Hematopoietic multipotent progenitor cell treated with erythropoietin and hydrocortisone succinate and interleukin-3 and kit ligand, for 15 days (in vitro differentiated cells): ENCODE data around the gene ASPSCR1.

ENCODE experiments used
- DNase-seq: peaks from one replicate; pipeline ENCODE4 v3.0.0-alpha.2; 2015; ENCODE audit warnings: low spot score

ASPSCR1 gene

DNA sequence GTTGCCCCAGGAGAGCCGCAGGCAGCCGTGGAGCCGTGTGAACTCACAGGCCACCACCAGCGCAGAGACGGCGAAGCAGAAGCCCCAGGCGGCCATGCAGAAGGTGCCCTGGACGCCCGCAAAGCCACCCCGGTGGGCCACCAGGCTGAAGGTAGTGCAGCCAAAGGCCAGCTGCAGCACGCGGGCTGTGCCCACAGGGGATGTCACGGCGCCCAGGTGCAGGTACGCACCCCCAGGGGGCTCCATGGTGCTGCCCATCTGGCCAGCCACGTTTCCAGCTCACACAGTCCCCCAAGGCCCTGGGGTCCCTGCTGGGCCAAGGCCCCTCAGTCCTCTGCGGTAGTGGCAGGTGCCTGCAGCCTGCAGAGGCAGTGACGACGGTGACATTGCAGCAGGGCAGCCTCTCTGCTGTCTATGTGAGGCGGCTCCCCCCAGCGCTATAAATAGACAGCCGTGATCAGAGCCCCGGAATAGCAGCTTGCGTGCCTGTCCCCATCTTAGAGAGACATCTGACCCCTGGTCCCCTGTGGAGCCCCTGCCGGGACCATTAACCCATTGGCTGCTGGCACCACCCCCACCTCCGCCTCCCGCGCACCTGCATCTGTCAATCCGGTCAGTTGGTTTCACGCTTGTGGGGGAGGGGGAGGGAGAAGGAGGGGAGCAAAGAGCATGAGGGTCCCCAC lies 35.8 kb upstream of the ASPSCR1 start:
- DNase-seq, result no peak

DNA sequence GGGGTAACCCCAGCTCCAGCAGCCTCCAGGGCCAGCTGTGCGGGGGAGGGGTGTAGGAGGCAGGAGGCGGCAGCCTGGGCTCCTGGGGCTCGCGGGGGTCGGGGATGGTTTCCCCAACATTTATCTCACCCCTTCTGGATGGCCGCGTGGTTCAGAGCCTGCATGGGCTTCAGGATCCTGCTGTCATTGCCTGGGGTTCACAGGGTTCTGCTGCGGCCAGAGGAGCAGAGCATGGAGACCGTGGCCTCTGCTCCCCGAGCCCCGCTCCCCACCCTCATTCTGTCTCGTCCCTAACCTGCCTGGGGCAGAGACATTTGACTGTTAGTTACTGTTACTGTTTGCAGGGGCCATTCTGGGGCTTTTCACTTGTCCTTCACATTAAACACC lies 35.3 kb upstream of the ASPSCR1 start:
- DNase-seq, result no peak

DNA sequence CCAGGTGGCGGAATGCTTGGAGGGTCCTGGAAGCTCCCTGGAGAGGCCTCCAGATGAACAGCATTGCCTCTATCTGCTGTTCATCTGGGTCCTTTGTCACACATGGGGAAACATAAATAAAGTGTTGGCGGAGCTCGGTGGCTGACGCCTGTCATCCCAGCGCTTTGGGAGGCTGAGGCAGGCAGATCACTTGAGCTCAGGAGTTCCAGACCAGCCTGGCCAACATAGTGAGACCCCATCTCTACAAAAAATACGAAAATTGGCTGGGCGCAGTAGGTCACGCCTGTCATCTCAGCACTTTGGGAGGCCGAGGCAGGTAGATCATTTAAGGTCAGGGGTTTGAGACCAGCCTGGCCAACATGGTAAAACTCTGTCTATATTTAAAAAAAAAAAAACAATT lies 32.6 kb upstream of the ASPSCR1 start:
- no peak for DNase-seq

DNA sequence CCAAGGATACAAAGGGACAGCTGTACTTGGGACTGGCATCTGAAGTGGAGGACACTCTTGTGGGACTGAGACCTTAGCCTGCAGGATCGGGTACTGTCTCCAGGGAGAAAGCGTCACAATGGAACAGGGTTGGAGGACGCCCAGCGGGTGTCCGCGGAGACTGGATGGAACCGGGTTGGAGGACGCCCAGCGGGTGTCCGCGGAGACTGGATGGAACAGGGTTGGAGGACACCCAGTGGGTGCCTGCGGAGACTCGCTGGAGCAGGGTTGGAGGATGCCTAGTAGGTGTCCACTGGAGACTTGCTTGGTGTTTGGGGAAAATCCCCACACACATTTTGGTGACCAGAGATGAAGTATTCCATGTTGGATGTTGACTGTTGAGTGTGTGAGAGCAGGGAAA lies 30.2 kb upstream of the ASPSCR1 start, which contains the start of gene MYADML2:
MYADML2 (minus strand) TSS at position 45 of the 400 bp plus-strand sequence. CDS start 5,492 bp downstream, outside the sequence.
- DNase-seq, result no peak

DNA sequence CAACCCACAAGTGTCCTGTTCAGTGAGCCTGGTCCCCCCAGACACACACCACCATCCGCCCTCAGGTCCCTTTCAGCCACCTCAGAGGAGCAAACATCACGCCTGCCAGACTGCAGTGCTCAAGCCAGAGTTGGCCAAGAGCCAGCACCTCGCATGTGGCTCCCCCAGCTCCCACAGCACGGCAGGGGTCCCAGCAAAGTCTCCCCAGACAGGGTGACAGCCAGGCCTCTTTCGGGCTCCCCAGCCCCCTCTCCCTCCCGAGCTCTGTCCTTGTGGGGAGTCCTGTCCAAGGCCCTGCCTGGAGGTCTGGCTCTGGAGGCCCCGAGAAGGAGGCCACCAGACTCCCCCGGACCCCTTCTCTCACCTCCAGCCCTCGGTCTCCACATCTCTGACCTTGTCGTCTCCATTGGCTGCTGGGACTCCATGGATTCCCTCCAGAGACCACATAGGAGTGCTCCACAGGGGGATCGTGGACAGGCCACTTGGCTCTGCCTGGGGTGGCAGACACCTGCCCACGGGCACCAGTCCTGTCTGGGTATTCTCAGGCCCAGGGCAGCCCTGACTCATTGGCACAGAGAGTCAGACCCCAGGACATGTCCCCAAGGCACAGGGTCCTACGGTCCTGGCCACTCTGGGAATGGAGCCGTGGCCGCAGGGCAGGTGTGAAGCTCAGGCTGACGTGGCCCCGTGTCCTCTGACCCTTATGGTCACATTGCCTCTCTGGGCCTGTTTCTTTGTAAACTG lies 28.6 kb upstream of the ASPSCR1 start:
- DNase-seq, result no peak

DNA sequence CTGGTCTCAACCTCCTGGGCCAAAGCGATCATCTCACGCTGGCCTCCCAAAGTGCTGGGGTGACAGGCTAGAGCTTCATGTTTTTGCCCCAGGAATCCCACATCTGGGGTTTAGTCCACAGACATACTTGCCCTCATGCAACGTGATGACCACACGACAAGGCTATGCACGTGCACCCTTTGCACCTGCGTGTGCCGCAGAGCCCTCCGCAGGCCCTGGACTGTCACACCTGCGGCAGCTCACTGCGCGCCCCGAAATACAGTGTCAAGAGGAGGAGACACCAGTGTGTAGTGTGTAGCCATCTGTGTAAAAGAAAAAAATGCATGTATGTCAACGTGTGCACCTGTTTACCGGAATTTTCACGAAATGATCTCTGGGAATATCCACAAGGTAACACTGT lies 26.9 kb upstream of the ASPSCR1 start:
- DNase-seq, result no peak

DNA sequence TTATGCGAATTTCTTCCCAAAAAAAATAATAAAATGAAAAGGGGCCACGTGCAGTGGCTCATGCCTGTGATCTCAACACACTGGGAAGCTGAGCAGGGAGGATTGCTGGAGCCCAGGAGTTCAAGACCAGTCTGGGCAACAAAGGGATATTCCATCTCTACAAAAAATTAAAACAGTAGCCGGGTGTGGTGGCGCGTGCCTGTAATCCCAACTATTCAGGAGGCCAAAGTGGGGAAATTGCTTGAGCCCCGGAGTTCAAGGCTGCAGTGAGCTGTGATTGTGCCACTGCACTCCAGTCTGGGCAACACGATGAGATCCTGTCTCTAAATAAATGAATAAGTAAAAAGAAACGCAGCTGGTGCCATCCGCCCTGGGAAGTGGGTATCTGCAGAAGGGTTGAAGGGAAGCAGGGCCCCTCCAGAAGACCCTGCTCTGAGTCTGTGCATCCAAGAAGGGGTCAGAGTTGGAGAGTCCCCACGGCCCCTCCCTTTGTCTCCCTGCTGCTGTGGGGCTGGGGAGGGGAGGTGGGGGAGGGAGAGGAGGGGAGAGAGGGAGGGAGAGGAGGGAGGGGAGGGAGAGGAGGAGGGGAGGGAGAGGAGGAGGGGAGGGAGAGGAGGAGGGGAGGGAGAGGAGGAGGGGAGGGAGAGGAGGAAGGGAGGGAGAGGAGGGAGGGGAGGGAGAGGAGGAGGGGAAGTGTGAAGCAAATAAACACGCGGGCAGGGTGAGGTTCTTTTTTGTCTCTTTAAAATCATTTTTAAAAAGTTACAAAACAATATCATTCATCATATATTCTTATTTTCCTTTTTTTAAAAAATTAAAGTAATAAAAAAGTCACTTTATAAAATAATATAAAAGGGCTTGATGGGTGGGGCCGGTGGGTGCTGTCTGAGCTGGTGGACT lies 25.4 kb upstream of the ASPSCR1 start:
- no peak for DNase-seq

DNA sequence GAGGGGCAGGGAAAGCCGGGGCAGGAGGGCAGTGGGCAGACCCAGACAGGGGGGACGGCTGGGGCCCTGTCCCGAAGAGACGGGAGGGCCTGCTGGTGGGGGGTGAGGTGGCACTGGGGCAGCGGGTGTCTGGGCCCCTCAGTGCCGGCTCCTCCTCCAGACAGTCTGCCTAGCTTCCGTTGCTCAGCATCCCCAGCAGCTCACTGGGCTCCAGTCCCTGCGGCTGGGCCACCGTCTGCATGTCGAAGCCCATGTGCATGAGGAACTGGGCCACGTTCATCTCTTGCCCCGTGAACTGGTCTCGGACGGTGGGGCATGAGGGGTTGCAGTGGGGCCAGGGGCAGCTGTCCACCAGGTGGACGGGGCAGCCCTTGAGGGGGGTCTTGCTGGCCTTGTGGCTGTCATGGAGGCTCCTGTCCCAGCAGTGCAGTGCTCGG lies 24.6 kb upstream of the ASPSCR1 start:
- DNase-seq, result no peak

DNA sequence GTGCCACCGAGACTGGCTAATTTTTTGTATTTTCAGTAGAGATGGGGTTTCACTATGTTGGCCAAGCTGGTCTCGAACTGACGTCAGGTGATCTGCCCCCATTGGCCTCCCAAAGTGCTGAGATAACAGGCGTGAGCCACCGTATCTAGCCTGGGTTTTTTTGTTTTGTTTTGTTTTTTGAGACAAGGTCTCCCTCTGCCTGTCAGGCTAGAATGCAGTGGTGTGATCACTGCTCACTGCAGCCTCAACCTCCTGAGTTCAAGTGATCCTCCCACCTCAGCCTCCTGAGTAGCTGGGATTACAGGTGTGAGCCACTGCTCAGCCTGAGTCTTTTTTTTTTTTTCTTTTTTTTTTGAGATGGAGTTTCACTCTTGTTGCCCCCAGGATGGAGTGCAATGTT lies 24.0 kb upstream of the ASPSCR1 start:
- DNase-seq, result peak; percentile 44

DNA sequence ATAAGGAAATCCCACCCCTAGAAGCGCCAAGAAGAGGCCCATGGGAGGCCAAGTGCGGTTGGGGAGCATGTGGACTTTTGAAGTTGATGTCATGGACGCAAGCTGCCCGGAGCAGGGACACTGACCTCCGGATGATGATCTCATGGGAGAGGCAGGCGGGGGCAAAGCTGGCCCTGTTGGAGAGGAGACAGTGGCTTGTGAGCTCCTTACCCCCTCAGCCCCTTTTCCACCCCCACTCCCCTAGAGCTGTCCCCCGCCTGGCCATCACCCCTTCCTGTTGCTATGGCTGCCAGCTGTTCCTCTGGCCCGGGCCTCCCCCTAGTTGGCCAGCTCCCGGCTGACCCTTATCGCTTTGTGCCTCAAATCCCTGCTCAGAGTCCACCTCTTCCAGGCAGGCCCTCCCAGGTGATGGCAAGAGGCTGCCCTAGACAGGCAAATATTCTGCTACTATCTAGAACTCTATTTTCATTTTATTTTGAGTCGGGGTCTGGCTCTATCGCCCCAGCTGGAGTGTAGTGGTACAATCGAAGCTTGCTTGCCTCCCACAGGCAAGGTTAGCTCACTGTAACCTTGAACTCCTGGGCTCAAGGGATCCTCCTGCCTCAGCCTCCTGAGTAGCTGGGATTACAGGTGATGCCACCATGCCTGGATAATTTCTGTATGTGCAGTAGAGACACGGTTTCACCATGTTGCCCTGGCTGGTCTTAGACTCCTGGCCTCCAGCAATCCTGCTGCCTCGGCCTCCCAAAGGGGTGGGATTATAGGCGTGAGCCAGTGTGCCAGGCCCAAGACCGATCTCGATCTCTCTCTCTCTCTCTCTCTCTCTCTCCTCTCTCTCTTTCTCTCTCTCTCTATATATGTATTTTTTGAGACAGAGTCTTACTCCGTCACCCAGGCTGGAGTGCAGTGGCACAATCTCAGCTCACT lies 23.0 kb upstream of the ASPSCR1 start:
- DNase-seq, result no peak

DNA sequence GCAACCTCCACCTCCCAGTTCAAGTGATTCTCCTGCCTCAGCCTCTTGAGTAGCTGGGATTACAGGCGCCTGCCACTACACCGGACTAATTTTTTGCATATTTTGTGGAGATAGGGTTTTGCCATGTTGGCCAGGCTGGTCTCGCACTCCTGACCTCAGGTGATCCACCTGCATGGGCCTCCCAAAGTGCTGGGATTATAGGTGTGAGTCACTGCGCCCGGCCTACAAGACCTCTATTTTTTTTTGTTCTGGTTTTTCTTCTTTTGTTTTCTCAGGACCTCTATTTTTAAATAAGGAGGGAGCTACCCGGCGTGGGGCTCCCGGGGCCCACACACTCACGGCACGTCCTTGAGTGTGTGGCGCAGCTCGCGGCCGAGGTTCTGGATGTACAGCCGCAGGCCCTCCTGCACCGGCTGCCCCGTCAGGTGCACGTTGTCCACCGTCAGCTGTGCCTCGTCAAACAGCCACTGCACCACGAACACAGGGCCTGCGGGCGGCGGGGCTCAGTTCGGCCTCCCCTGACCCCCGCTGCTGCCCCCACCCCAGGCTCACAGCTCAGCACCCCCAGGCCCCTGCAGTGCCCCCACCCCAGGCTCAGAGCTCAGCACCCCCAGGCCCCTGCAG lies 22.3 kb upstream of the ASPSCR1 start:
- no peak for DNase-seq

DNA sequence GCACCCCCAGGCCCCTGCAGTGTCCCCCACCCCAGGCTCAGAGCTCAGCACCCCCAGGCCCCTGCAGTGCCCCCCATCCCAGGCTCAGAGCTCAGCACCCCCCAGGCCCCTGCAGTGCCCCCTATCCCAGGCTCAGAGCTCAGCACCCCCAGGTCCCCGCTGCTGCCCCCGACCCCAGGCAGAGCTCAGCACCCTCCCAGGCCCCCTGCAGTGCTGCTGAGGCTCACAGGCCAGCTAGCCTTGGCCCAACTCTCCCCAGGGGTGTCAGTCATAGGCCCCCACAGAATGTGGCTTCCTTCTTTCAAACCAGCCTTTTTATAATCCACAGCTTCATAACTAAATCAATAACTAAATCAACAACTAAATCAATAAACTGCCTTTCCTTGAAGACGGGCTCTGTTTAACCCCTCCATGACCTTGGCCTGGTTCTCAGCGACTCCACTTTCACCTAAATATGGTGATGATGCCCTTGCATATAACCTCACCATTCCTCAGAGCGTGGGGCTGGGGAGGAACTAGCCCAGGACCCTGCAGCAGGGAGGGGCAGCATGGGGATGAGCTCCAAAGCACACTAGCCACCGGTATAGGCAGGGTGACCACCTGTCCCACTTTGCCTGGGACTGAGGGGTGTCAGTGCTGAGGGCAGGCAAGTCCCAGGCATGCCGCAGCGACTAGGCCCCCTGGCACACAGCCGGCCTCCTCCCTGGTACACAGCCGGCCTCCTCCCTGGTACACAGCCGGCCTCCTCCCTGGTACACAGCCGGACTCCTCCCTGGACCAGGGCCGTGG lies 21.5 kb upstream of the ASPSCR1 start:
- DNase-seq, result no peak

DNA sequence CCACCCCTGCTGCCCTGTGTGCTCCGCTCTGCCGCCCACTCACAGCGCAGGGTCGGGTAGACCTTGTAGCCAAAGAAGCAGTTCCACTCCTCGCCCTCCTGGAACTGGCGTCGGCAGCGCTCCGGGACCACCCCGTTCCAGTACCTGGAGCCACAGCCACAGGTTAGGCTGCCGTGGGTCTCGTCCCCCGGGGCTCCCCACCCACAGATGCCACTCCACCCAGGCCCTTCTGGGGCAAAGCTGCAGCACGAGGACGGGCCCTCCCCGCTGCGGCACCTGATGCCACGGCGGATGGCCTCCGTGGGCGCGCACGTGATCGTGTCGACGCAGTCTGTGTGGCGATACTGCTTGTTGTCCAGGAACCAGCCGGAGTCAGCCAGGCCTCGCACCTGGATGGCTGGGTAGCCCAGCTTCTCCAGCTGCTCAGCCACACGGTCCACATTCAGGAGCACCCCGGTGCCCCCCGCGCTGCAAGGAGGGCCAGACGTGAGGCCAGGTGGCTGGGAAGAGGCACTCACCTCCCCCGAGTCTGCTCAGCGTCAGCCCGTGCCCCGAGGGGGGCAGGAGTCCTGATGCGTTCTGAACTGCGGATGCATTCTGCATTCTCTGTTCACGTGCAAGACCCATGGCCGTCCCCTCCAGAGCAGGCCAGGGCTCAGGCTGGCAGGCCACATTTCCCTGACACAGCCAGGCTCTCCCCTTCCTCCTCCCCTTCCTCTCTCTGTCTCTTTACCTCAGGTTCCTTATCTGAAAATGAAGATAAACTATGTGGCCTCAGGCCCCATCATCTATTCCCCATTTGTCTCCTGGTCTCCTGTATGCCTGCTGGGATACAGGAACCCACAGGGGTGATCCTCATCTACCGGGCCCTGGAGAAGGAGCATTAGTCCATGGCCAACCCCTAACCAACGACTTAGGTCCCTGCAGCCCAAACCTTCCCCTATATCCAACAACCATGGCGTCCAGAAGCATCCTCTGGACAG lies 20.5 kb upstream of the ASPSCR1 start:
- DNase-seq, result no peak

DNA sequence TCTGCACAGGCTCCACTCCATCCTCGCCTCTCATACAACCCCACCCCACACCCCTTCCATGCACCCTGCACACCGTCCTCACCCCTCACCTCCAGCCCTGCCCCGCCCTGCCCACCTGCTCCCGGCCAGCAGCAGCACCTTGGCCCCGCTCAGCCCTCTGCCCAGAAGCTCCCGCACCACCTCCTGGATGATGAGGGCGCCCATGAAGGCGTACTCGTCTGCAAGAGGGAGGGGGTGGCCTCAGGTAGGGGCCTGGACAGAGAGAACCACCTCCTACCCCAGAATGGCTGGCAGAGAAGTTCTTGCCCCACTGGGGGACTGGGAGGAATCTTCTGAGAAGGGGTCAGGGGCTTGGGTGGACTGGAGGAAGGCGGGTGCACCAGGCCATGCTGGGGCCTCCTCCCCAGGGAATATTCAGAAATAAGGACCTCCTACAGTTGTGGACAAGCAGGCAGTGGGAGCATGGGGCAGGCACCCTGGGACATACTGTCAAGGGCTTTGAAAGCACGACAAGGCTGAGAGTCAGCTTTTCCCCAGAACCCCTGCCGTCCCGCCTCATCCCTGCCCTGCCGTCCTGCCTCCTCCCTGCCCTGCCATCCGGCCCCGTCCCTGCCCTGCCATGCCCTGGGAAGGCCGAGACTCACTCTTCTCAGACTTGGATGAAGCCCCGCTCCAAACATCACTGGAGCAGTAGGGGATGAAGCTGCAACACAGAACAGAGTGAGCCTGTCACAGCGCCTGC lies 19.6 kb upstream of the ASPSCR1 start:
- DNase-seq, result no peak

DNA sequence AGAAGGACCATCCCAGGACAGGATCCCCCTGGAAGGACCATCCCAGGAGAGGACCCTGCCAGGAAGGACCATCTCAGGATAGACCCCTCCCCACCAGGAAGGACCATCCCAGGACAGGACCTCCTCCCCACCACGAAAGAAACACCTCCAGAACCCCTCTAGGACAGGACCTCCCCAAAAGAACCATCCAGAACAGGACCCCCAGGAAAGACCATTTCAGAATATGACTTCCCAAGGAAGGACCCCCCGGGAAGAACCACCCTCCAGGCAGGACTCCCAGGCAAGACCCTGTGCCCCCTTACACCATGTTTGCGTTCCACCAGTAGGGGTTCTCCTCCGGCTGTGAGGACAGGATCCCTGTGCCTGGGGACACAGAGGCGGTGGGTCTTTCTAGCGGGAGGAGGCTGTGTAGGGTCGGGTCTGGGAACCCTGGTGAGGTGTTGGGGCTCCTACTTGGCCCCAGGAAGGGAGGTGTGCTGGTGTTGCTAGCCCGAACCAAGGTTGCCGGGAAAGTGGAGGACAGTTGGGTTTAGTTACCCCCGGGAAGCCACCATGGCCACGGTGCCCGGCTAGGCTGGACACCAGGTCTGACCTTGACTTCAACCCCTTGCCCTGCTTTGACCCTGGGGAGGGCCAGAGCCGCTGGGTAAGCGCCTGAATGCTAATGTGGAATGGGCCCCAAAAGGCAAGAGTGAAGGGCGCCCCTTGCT lies 18.6 kb upstream of the ASPSCR1 start:
- no peak for DNase-seq

DNA sequence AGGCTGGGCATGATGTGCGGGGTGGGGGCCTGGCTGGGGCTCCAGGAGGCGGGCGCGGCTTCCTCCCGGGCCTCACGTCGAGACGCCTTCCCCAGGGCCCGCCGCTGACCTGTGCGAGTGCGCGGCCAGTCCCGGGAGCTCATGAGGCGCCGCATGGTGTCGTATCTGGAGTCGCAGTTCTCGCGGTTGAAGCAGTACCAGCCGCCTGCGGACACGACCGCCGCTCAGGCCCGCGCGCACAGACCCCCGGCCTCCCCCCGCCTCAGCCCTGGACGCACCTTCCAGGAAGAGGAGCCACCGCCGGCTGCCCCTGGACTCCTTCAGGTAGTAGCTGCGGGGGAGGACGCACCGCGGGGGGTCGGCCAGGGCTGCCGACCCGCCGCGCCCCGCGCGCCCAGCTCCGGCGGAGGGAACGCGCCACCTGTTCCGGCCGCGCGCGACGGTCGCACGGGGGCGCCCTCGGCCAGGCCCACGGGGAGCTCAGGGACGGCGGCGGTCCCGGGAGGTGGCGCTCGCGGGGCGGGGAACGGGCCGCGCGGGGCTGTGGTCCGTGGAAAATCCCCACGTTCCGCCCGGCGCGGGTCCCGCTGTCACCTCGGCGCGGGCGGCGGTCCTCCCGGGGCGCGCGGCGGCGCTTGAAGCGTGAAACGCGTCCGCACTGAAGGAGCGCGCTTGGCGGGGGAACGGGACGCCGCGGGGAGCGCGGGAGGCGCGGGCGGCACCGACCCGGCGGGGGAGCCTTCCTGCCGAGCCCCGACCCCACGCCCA lies 17.9 kb upstream of the ASPSCR1 start:
- DNase-seq, result peak; percentile 73
